Measurements from ENCODE around the gene CENPQ.

CENPQ gene

GRCh38 chr6:49499623-49500022 is 36.5 kb downstream of the CENPQ start, which contains the start of gene GLYATL3:
GLYATL3 (plus strand) TSS chr6:49499923; CDS start chr6:49511991, 12,068 bp downstream.
- H3K4me3 ChIP-seq (replicated peaks; ENCODE audit: low read depth, low read length): no peak within 1 kb of the TSS

GRCh38 chr6:49504666-49505065 is 41.5 kb downstream of the CENPQ start:
- TF ChIP-seq CTCF (IDR thresholded peaks at IDR 0.05; ENCODE audit: low read depth, low read length, missing control alignments): no peak
- H3K4me3 ChIP-seq (replicated peaks; ENCODE audit: low read depth, low read length): no peak overlapping the region
- DNase-seq (ENCODE audit: extremely low read depth, low read depth): no peak

More at GRCh38 chr6:49499623-49500022, 36.5 kb downstream of the CENPQ start, which contains the start of gene GLYATL3:
- DNase-seq (ENCODE audit: extremely low read depth, low read depth): no peak
- TF ChIP-seq CTCF (IDR thresholded peaks at IDR 0.05; ENCODE audit: low read depth, low read length, missing control alignments): no peak

GRCh38 chr6:49506569-49507111 is 43.5 kb downstream of the CENPQ start:
- DNase-seq (ENCODE audit: extremely low read depth, low read depth): no peak
- TF ChIP-seq CTCF (IDR thresholded peaks at IDR 0.05; ENCODE audit: low read depth, low read length, missing control alignments): no peak
- H3K4me3 ChIP-seq (replicated peaks; ENCODE audit: low read depth, low read length): no peak overlapping the region

- no peak for TF ChIP-seq CTCF (IDR thresholded peaks at IDR 0.05; ENCODE audit: low read depth, low read length, missing control alignments)
- no peak for DNase-seq (ENCODE audit: extremely low read depth, low read depth)
- no peak overlapping the region for H3K4me3 ChIP-seq (replicated peaks; ENCODE audit: low read depth, low read length)
Measured at GRCh38 chr6:49509342-49509741, 46.2 kb downstream of the CENPQ start.

GRCh38 chr6:49513153-49513989 is 50.2 kb downstream of the CENPQ start:
- no peak for DNase-seq (ENCODE audit: extremely low read depth, low read depth)
- no peak overlapping the region for H3K4me3 ChIP-seq (replicated peaks; ENCODE audit: low read depth, low read length)
- TF ChIP-seq CTCF (IDR thresholded peaks at IDR 0.05; ENCODE audit: low read depth, low read length, missing control alignments): no peak

GRCh38 chr6:49514571-49515484 is 51.7 kb downstream of the CENPQ start:
- DNase-seq (ENCODE audit: extremely low read depth, low read depth): no peak
- no peak overlapping the region for H3K4me3 ChIP-seq (replicated peaks; ENCODE audit: low read depth, low read length)
- no peak for TF ChIP-seq CTCF (IDR thresholded peaks at IDR 0.05; ENCODE audit: low read depth, low read length, missing control alignments)
